ENCODE measurements around the gene RPL12. TPM values are rescaled to one million over a fixed set of nuclear protein-coding genes. Genes with fewer than 3 reads are reported as not detected.

The RPL12 gene
- total and polyA plus RNA-seq, 9 of the 15 experiments (the other 6 are each of a cell fraction or from before 2014, with no cell fraction given) = 1,614 to 4,558 (median 2,531) TPM

- CTCF ChIA-PET (ENCODE audit: low intra/inter-chr PET ratio) = interaction anchor here (0.6 kb wide), 1 partner anchor 49 kb away, joined by 4 read pairs; no protein-coding TSS in a partner anchor
- Histone ChIP-seq H3K4me2 (ENCODE audit: insufficient read depth, low read length) (peak within 1 kb of the TSS; percentile 97), H4K20me1 (replicated peaks; ENCODE audit: control insufficient read depth, insufficient read depth, low read length) (0 out of 2 replicates have a peak, but pooled peaks cover under 1% of the 10 kb centered on the region), H3K9me1 (ENCODE audit: control insufficient read depth, insufficient read depth, low read length) (no peaks in the 10 kb centered on the region), H2AFZ (ENCODE audit: low read depth, low read length) (peak within 1 kb of the TSS; percentile 94), H3K9ac (ENCODE audit: insufficient read depth in 1 of 2, low read depth in 2 of 2, low read length in 2 of 2) (peak within 1 kb of the TSS; percentile 84 to 96), H3K79me2 (ENCODE audit: control insufficient read depth, insufficient read depth, low read length) (peaks cover 49% of the 10 kb centered on the region), H3K36me3 (ENCODE audit: control insufficient read depth, insufficient read depth, low read length) (peaks cover 14% of the 10 kb centered on the region), H3K27ac (ENCODE audit: extremely low read depth, low read depth, low read length) (peak within 1 kb of the TSS; percentile 81), H3K4me1 (replicated peaks in 1 of 2; ENCODE audit: control insufficient read depth in 2 of 2, insufficient read depth in 2 of 2, low read length in 2 of 2) (peaks cover 32 to 33% of the 10 kb centered on the region in 2 experiments), H3K4me3 (peak within 1 kb of the TSS; percentile 87), H3K27me3 (ENCODE audit: control insufficient read depth in 2 of 2, insufficient read depth in 2 of 2, low read length in 2 of 2) (no peaks in the 10 kb centered on the region), H3K9me3 (replicated peaks; ENCODE audit: control insufficient read depth, insufficient read depth, low read depth, low read length) (no peaks in the 10 kb centered on the region)
- peak; percentile 93 to 96 (median 94) for DNase-seq (ENCODE audit: extremely low read depth in 1 of 4, low spot score in 3 of 4)
- POLR2A ChIA-PET = interaction anchor here (0.5 to 2.5 kb wide), 16 partner anchors 9 to 538 kb away, joined by 3 to 30 read pairs (median 4); partner anchors contain the start of genes LRSAM1, RPL12 and SLC2A8
- peak; percentile 90 for ATAC-seq
- WGBS (ENCODE audit: insufficient coverage, low coverage, missing lambda C conversion rate) = 1% methylated on average over 54 of the region's 54 CpGs
- no TSS peak for BruUV-seq (replicated peaks)
- peak; percentile 89 for FAIRE-seq
- intact Hi-C loops (cut with micrococcal nuclease) (loop anchor here (10.0 kb wide), 1 partner anchor 199 kb away; no protein-coding TSS in a partner anchor), in situ Hi-C loops (cut with MboI) (no loop called here)
- TF ChIP-seq GMEB1 (CRISPR knock-in tag; IDR thresholded peaks at IDR 0.05) = peak; percentile 38; the same call in 1 of the 2 replicates
- TF ChIP-seq ZNF121 (CRISPR knock-in tag; conservative IDR thresholded peaks at IDR 0.05) = no peak
- no peak for TF ChIP-seq THRB (CRISPR knock-in tag; conservative IDR thresholded peaks at IDR 0.05)
- no peak for TF ChIP-seq ZNF175 (CRISPR knock-in tag; IDR thresholded peaks at IDR 0.05; ENCODE audit: low read depth)
- TF ChIP-seq ZNF707 (CRISPR knock-in tag; conservative IDR thresholded peaks at IDR 0.05) = no peak
- no peak for TF ChIP-seq HDGF (IDR thresholded peaks at IDR 0.05)
- TF ChIP-seq ZNF354B (CRISPR knock-in tag; IDR thresholded peaks at IDR 0.05) = 0 out of 2 replicates have a peak, but pooled peaks have one; percentile 4
- no peak for TF ChIP-seq ZBTB34 (CRISPR knock-in tag; IDR thresholded peaks at IDR 0.05)
- TF ChIP-seq ZNF263 (CRISPR knock-in tag; IDR thresholded peaks at IDR 0.05; ENCODE audit: borderline replicate concordance) = peak; percentile 15; the same call in 1 of the 2 replicates
- TF ChIP-seq NKRF (IDR thresholded peaks at IDR 0.05; ENCODE audit: borderline replicate concordance) = peak; percentile 95
- TF ChIP-seq RNF219 (CRISPR knock-in tag; IDR thresholded peaks at IDR 0.05) = no peak
- no peak for TF ChIP-seq LARP7 (IDR thresholded peaks at IDR 0.05)
These were observed 27.1 kb downstream of the RPL12 start, which contains the start of gene ZNF79 for GRCh38 chr9:127423934-127424675. Gene ZNF79, plus strand, starts transcription at chr9:127424382. Its CDS starts 406 bp downstream, at chr9:127424788.

Measured in K562 (cell line).